ENCODE results near the gene SMARCD2.
A peak's percentile ranks its signal among the peaks of the same experiment; 100 is the strongest.
"Not testable (repeated sequence)": the region's sequence is repeated elsewhere in the genome, so short reads cannot be mapped to it uniquely, and the experiment has no call there.

The SMARCD2 gene

DNA sequence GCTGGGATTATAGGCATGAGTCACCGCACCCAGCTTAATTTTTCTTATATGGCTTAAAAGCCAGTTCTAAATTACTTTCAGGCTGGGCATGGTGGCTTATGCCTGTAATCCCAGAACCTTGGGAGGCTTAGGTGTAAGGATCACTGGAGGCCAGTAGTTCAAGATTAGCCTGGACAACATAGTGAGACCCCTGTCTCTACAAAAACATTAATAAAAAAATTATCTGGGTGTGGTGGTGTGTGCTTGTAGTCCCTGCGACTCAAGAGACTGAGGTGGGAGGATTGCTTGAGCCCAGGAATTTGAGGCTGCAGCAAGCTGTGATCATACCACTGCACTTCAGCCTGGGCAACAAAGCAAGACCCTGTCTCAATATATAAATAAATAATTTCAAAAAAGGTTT, 10.8 kb upstream of the SMARCD2 start:
- no peak for DNase-seq (ENCODE audit: low read depth in 2 of 2, low spot score in 1 of 2)

DNA sequence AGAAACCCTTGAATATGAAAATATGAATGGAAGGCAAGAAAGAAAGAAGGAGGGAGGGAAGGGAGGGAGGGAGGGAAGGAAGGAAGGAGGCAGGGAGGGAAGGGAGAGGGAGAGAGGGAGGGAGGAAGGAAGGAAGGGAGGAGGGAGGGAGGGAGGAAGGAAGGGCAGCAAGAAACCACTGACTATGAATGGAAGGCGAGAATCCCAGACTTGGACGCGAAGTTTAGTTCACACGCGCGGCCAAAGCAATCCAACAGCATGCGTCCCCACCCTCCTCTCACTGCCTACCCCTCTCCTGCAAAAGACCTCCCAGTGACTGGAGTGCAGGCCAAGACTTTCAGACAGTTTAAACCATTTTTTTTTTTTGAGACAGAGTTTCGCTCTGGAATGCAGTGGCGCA, 7.9 kb upstream of the SMARCD2 start:
- no peak for DNase-seq (ENCODE audit: low read depth in 2 of 2, low spot score in 1 of 2)

DNA sequence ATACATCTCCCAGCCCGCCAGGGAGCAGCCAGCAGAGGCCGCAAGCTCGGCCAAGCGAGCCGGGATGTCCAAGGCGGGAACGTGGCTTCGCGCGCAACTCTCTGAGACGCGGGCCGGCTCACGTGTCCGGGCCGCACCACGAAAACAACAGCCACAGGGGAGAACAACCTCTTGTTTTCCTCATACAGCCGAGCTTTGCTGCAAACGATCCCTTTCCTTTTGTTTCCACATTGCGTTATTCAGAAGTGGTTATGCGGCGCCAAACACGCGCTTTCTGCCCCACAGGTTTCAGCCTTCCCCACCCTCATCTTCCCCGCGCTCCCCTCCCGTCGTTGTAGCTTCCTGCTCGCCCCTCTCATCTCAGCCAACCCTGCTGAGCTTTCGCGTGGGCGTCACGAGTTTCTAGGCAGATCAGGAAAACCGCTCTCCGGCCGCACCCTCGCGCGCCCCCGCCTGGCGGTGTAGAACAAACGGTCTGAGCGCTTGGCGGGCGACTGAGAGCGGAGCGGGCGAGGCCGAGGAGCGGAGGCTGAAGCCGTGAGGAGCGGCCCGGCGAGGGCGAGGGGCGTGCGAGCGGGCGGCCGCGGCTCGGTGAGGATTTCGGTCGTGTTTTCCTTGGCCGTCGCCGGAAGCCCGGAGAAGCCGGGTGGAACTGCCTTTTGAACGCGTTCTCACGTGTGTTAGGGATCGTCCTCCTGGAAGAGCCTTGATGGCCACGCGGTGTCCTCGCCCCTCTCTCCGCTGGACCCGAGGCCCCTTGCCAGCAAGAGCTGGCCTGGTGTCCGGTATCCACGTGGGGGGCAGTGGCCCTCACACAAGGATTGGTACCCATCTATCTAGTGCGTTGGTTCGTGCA, 6.6 kb upstream of the SMARCD2 start:
- DNase-seq (ENCODE audit: low read depth in 2 of 2, low spot score in 1 of 2): peak; percentile 87 to 91

DNA sequence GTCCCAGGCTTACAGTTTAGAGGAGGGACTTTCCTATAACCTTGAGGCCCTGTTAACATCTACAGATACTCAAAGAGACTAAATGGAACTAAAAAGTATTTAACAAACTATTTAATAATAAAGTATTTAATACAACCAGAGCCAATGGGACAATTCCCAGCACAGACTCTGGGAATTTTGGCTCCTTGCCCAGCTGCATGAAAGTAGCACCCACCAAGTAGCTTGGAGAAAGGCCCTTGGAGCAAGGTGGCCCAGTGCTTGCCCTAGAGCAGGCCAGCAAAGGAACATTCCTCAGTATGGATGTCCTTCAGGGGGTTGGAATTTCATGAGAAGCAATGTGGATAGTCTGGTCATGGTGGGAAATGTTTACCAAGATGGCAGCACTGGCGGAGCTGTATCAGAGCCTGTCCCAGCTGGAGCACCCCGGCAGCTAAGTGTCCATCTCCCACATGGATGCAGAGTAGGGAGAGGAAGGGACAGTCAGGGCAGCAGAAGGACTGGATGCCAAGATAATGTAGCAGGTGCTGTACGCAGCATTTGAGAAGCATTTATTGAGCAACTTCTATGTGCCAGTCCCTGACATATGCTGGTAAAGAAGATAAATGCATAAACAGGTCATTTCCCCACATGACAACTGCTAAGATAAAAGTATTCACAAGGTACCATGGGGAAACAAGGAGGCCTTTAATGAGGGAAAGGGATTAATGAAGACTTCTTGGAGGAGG, 5.2 kb upstream of the SMARCD2 start:
- DNase-seq (ENCODE audit: low read depth in 2 of 2, low spot score in 1 of 2): no peak

DNA sequence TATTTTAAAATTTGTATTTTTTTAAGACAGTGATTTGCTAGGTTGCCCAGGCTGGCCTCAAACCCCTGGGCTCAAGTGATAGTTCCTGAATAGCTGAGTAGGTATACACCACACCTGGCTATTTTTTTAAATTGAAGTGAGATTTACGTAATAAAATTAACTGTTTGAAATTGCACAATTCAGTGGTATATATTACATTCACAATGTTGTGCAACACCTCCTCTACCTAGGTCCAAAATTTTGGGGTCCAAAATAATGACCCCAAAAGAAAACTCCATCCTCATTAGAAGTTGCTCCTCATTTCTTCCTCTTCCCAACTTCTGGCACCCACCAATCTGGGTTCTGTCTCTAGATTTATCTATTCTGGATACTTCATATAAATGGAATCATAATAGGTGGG, 3.0 kb upstream of the SMARCD2 start:
- DNase-seq (ENCODE audit: low read depth in 2 of 2, low spot score in 1 of 2): no peak

DNA sequence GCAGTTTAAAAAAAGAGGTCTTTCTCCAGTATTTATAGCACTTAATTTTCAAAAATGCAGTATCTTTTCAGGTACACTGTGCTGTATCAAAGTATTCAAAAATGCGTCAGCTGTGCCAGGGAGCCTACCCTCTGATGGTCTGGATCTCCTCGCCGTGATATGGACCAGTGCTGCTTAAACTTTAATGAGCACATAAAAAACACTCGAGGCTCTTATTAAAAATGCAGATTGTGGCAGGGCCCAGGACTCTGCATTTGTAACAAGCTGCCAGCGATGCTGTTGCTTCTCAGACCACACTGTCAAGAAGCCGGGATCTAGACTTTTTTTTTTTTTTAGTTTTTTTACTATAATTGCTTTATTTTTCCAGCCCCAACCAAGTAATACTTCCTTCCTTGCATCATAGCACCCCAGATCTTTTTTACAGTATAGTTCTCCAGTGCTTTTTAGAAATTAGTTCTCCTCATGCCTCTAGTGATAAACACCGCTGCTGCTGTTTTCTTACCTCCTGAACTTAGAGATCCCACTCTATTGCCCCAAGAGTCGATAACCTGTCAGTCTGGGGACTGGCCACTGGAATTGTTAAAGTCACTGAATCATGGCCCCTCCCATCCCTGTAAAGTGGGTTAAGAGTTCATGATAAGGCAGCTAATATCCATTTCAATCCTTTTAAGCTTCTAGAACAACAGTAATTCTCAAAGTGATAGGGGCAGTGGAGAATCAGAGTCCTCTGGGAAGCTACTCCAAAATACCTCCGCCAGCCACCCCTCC, 1.6 kb upstream of the SMARCD2 start:
- DNase-seq (ENCODE audit: low read depth in 2 of 2, low spot score in 1 of 2): no peak

DNA sequence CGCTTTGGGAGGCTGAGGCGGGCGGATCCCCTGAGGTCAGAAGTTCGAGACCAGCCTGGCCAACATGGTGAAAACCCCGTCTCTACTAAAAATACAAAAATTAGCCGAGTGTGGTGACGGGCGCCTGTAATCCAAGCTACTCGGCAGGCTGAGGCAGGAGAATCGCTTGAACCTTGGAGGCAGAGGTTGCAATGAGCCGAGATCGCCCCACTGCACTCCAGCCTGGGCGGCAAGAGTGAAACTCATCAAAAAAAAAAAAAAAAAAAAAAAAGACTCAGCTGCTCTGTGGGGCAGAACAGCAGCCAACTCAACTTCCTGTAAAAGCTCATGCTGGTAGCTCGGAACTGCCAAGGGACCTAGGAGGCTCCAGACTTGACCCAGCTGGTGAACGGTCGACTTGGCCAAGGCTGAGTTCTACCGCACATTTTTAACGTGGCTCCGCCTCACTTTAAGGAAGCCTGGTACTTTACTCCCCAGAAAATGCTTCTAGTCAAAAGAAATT, 953 bp upstream of the SMARCD2 start:
- DNase-seq (ENCODE audit: low read depth in 2 of 2, low spot score in 1 of 2): not testable (repeated sequence)

DNA sequence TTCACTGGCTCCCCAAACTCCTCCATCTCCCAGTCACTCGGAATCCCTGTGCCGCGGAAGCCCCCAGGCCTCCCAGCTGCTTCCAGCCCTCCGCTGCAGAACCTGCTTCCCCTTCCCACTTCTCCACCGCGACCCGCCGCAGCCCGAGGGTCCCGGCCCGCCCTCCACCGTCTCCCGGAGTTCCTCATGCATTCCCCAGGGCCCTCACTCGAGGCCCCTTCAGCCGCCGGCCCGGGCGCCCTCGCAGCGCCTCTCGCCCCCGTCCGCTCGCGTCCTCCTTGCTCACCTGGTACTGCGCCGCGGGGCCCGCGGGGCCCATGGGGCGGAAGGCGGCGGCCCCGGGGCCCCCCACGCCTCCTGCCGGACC, 329 bp downstream of the SMARCD2 start:
- DNase-seq (ENCODE audit: low read depth in 2 of 2, low spot score in 1 of 2): no peak

DNA sequence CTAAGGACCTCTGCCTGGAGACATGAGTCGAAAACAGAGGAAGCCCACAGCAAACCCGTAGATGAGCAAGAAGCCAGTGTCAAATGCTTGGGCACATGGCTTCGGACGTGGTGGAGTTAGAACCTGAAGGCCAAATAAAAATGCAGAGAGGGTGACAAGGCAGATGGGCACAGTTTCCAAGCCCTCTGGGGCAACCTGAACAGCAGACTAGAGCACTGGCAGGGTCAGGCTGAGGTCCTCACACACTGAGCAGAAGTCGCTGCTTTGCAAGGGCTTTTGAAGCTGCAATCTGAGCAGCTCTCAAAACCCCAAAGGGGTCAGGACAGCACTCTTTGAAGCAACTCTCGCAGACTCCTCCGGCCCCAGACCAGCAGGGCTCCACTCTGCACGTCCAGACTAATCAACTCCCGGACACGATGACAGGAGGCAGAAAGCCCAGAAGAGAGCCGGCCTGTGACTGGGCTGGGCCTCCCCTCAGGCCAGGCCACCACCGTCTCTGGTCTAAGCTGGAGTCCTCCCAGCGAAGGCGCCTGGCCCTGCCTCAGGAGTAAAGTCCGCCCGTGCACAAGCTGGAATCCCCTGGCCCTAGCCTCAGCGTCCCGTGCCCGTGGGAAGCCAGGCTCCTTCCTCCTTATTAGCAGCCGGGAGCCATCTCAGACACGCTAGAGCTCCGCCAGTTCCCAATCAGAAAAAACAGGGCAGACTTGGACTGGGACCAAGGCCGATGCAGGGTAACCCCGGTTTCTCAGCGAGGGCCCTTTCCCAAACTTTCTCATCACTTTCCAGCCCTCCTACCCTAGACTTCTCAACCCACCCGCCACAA, 924 bp downstream of the SMARCD2 start:
- DNase-seq (ENCODE audit: low read depth in 2 of 2, low spot score in 1 of 2): no peak

DNA sequence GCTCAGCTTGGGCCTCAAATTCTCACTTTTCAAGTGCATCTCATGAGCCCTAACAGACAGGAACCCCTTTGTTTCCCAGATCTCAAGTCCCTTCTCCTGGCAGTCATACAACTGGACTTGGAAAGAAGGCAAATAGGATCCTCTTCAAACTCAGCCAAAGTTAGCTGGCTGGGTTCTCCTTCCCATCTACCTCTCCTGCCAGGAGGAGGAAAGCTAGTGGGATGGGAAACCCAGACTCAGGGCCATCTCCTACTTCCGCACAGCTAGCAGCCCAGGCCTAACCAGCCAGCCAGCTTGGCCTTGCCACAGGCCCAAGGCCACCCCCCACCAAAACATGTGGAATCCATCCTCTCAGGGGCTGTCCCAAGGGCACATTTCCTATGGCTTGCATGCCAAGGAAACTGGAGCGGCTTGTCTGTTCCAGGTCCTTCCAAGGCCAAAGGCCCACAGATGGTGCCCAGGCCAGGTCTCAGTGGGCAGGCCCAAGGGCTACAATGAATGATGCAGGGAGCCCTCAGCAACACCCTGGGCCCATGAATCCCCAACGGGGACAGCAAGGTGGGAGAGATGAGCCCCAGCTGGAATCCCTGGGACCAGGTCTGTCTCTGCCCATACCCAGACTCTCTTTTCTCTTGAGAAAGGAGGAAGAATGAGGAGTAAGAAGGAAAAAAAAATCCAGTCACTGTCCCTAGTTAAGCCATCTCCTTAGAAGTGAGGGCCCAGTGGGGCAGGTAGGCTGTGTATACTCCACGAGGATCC, 1.7 kb downstream of the SMARCD2 start:
- no peak for DNase-seq (ENCODE audit: low read depth in 2 of 2, low spot score in 1 of 2)

DNA sequence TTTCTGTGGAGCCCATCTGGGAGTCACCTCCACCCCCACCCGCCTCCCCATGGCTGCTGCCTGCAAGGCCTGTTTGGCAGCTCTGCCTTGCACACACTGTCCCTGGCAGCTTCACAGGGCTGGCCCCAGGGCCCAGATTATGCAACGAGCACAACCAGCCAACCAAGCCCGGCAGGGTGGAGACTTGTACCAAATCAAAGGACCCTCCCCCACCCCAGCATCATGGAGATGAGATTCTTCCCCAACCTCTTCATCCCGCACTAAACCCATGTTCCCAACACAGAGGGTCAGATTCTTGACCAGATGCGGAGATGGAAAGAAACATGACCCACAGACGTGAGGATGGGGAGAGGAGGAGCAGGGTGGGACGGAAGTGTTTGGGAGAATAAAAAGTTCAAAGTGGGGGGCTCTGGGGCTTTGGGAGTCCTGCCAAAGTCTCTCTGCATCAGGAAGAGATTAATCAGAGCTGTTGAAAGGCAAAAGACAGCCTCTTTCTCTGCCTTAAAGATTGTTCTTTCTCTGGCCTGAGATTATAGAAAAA, 3.8 kb downstream of the SMARCD2 start:
- no peak for DNase-seq (ENCODE audit: low read depth in 2 of 2, low spot score in 1 of 2)

DNA sequence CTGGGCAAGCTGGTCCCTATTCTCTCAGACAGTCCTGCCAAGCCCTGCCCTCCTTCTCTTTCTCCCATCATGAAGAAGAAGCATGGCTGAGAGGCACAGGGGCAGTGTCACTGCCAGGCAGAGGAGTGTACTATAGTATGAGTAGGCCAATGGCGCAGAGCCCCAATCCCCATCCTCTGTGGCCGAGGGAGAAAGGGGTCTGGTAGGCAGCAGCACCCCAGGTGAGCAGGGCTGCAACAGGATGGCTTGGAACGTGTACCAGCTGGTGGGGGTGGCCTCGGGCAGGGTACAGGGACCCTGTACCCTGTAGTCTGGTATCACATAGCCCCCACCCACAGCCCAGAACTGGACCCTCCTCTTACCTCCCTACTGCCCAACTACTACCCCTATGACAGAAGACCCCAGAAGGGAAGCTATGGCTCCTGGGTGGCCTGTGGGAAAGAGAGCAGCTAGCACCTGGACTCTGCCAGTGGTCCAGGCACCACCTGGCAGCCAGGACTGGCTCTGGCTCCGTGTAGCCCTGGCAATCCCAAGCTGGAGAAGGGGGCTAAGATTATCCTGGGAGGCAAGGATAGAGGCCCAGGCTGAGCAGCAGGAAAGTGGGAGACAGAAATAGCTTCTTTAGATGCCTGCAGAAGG, 4.4 kb downstream of the SMARCD2 start:
- no peak for DNase-seq (ENCODE audit: low read depth in 2 of 2, low spot score in 1 of 2)

DNA sequence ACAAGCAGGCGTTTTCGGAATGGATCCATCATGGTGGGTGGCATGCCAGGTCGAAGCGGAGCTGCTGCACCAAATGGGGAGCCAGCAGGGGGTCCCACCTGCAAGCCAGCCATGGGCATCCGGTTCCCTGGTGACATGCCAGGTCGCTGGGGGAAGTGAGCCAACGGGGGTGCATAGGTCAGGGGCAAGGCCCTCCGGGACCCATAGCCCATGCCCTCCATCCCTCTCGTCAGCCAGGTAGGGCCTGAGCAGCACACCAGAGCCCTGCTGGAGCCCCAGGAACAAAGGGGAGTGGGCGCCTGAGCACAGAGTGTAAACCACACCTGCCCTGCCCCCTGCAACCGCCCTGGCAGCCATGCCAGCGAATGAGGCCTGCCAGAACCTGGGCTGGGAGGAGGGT, 5.0 kb downstream of the SMARCD2 start:
- DNase-seq (ENCODE audit: low read depth in 2 of 2, low spot score in 1 of 2): no peak

DNA sequence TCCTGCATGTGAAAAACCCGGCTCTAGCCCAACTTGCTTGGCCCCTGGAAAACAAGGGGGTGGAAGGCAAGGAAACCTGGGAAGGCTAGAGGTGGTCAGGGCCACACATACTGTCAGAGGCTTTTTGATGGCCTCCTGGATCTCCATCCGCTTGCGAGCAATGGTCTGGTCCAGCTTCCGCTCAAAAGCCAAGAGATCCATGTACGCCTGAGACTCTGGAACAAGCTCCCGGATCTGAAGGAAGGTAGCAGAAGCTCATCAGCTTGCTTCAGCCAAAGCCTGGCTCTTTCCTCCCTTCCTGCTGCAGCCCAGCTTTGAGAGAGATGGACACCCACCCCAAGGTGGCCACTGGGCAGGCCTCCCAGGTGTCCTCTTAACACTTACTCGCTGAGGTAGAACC, 5.7 kb downstream of the SMARCD2 start:
- DNase-seq (ENCODE audit: low read depth in 2 of 2, low spot score in 1 of 2): no peak

DNA sequence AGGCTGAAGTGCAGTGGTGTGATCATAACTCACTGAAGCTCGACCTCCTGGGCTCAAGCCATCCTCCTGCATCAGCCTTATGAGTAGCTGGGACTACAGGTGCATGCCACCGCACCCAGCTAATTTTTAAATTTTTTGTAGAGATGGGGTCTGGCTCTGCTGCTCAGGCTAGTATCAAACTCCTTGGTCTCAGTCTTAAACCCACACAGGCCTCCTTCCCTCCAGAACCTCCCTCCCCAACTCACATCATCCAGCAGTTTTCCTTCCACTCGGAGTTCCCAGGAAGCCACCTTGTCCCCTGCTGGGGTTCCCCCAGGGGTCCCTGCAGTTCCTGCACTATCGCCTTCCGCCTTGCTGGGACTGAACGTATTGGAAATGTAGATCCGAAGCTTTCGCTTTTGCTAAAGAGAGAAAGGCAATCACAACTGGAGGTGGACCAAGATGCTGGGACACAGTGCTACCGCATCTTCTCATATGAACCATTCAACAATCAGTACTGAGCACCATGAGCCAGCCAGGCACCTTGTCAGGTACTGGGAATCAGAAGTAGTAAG, 7.2 kb downstream of the SMARCD2 start:
- no peak for DNase-seq (ENCODE audit: low read depth in 2 of 2, low spot score in 1 of 2)

DNA sequence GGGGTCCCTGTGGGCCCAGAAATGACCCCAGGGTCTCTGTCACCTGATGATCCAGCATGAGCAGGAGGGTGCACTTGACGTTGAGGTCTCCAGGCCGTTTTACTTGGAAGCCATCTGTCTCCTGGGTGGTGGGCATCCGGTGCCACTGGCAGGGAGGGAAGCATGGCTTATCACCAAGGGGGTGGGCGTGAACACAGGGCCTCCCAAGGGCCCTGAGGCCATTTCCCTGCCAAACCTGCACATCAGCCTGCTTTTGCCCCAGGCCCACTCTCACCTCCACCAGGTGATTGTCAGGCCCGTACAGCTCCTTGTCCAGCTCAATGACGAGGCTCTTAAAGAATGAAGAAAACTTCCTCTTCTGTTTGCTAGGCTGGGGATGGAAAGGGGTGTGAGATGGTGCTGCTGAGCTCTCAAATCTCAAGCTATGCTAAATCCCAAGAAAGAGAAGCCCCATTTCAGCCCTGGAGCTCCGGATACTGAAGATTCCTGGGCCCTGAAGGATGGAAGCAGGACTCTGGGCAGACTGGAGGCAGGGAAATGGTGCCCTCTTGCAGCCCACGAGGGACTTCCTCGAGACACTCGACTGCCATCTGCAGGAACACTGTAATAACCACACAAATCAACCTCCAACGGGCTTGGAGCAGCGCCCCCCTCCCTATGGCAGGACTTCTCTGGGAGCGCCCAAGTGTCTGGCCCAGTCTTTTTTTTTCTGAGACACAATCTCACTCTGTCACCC, 7.9 kb downstream of the SMARCD2 start:
- no peak for DNase-seq (ENCODE audit: low read depth in 2 of 2, low spot score in 1 of 2)

DNA sequence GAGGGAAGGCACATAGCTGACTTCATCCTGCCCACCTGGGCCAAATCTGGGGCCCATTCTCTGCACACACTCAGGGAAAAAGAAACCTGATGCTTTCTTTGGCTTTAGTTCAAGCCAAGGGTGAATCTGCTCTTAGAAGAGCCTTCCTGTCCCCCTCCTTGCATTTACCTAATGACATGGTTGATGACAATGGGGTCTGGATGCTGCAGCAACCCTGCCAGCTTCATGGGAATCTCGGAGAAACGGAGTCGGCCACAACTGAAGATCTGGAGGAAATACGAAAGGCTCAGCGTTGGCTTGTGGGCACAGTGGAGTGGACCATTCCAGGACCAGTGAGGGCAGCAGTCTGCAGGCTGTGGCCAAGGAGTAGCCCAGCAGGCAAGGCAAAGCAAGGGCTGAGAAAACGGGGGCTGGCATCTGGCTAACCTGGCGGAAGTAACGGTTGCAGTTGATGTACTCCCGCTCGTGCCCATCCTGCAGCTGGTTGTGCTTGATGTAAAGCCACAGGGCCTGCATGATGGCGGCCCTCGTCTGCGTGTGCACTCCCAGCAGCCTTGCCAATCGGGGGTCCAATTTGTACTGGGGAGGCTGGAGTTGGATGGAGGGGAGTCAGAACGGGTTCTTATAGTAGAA, 8.6 kb downstream of the SMARCD2 start:
- DNase-seq (ENCODE audit: low read depth in 2 of 2, low spot score in 1 of 2): no peak
